Ovary (tissue), 9 donors: ENCODE results near the gene SAMM50. TPM values are rescaled to one million over a fixed set of nuclear protein-coding genes. Genes with fewer than 3 reads are reported as not detected.

Source experiments
- DNase-seq, 5 donors: peaks; one replicate each; pipeline ENCODE4 v3.0.0-alpha.2; 2019 to 2020
- H3K27ac ChIP-seq, 2 donors: fragments of 200-600 bp; one replicate each; pipeline versions ENCODE4 v1.5.1 to v1.8.0; 2019 to 2022
- H3K27me3 ChIP-seq: fragments of 200-600 bp; one replicate; pipeline ENCODE4 v1.8.0; 2022
- H3K36me3 ChIP-seq: fragments of 200-600 bp; sonication (generic); one replicate; pipeline ENCODE4 v1.5.1; 2019
- H3K4me1 ChIP-seq: one replicate; pipeline ENCODE4 v1.8.1; 2013; ENCODE audit warnings: mild to moderate bottlenecking, moderate library complexity; ENCODE audit not compliant: insufficient read depth
- H3K4me3 ChIP-seq: fragments of 200-600 bp; sonication (generic); one replicate; pipeline ENCODE4 v1.5.1; 2017
- H3K9me3 ChIP-seq, 2 donors: fragments of 200-600 bp in 1 of 2; sonication (generic) in 1 of 2; one replicate each; pipeline versions ENCODE4 v1.5.1 to v1.8.1; 2013 to 2019; ENCODE audit warnings: mild to moderate bottlenecking in 1 of 2, moderate library complexity in 1 of 2
- CTCF ChIP-seq, 3 donors: fragments of 450-650 bp in 2 of 3; fragments of 200-600 bp in 1 of 3; IDR thresholded peaks; one replicate each; pipeline versions ENCODE4 v1.5.1 to v1.8.0; 2016 to 2022; ENCODE audit warnings: antibody characterized with exemption in 3 of 3, mild to moderate bottlenecking in 1 of 3
- EP300 ChIP-seq: sonication (generic); formaldehyde crosslinking; IDR thresholded peaks from one replicate; pipeline ENCODE4 v1.6.1; 2017; ENCODE audit warnings: antibody characterized with exemption
- POLR2A ChIP-seq: fragments of 450-650 bp; IDR thresholded peaks from one replicate; pipeline ENCODE4 v1.6.1; 2017; ENCODE audit warnings: antibody characterized with exemption, mild to moderate bottlenecking, moderate library complexity
- WGBS, 3 donors: extraction: QIAGEN DNeasy Blood & Tissue Kit in 1 of 3; methylation state at CpG; one replicate each; pipeline versions ENCODE4 v1.1.5 to v1.1.7; 2013 to 2017; 5-methylcytosine and 5-hydroxymethylcytosine counted together
- intact Hi-C, 4 donors: fragments of 100-400 bp; cut with DNase I; formaldehyde crosslinking; loops; one replicate each; pipeline versions ENCODE4 v1.11.0 to v1.15.1; 2022 to 2023
- polyA plus RNA-seq, 2 donors: library from polyadenylated mRNA; stranded (reverse); fragments of 200-250 nt in 1 of 2; fragments of 350-450 nt in 1 of 2; fragmentation: Illumina TruSeq in 1 of 2; extraction: RNeasy Lipid Tissue Mini Kit (QIAGEN cat#74804) in 1 of 2; gene quantifications; one replicate each; pipeline ENCODE4 v1.2.3, GENCODE V29; 2013 to 2014
- total RNA-seq, 7 donors: library from RNA; depleted of rRNA in 2 of 7; stranded (reverse); fragments of >200 nt in 2 of 7; fragmentation: NEBNext Ultra II Directional in 3 of 7; extraction: Animal tissue kit (Norgen Biotek cat#: 25700) in 3 of 7; gene quantifications; one replicate each; pipeline versions ENCODE4 v1.1.0 to v1.2.4, GENCODE V29; 2016 to 2023
- donor health status: DM: no; HTN: no; CAD: no; lungs with moderate emphysema.
- donor health status: DM: no; HTN: no; CAD: no.
- donor health status: Bipolar disorder and iron deficiency.
- donor health status: DM: yes; HTN: yes; CAD: no.
- donor health status: DM: no; HTN: no; CAD: no.
- donor health status: DM: yes; HTN: yes; CAD: no.

Gene SAMM50
- total and polyA plus RNA-seq, 9 donors: 18.0 to 60.2 (median 42.4) TPM

- Histone ChIP-seq H3K4me3 (no peak overlapping the region), H3K27ac (no peak overlapping the region), H3K9me3 (no peaks in the 10 kb centered on the region), H3K36me3 (no peaks in the 10 kb centered on the region), H3K27me3 (no peaks in the 10 kb centered on the region), H3K4me1 (no peaks in the 10 kb centered on the region)
- WGBS, 3 donors: 20 to 24% (median 21%) methylated on average over 4 of the region's 4 CpGs
- no peak for TF ChIP-seq CTCF (IDR thresholded peaks at IDR 0.05)
- TF ChIP-seq EP300: no peak
- TF ChIP-seq POLR2A: no peak
- intact Hi-C loops: no loop called here
- no peak for DNase-seq
Observed at GRCh38 chr22:43911351-43911750, 43.9 kb upstream of the SAMM50 start.

- TF ChIP-seq CTCF (IDR thresholded peaks at IDR 0.05): no peak
- no peak for TF ChIP-seq POLR2A
- no peak for TF ChIP-seq EP300
- Histone ChIP-seq H3K27me3 (no peaks in the 10 kb centered on the region), H3K9me3 (no peaks in the 10 kb centered on the region), H3K4me3 (no peak overlapping the region), H3K36me3 (no peaks in the 10 kb centered on the region), H3K27ac (no peak overlapping the region), H3K4me1 (no peaks in the 10 kb centered on the region)
- 71 to 81% (median 75%) methylated on average over 6 of the region's 6 CpGs for WGBS, 3 donors
- intact Hi-C loops: no loop called here
- no peak for DNase-seq
Observed at GRCh38 chr22:43917521-43917920, 37.7 kb upstream of the SAMM50 start.

- DNase-seq: no peak
- no peak for TF ChIP-seq EP300
- TF ChIP-seq CTCF (IDR thresholded peaks at IDR 0.05): no peak
- no peak for TF ChIP-seq POLR2A
- Histone ChIP-seq H3K9me3 (no peaks in the 10 kb centered on the region), H3K4me3 (no peak overlapping the region), H3K36me3 (no peaks in the 10 kb centered on the region), H3K27ac (no peak overlapping the region), H3K4me1 (peaks cover 2% of the 10 kb centered on the region), H3K27me3 (no peaks in the 10 kb centered on the region)
- intact Hi-C loops: no loop called here
- 65 to 68% (median 68%) methylated on average over 16 of the region's 16 CpGs for WGBS, 3 donors
Observed at GRCh38 chr22:43919106-43919973, 35.9 kb upstream of the SAMM50 start.

GRCh38 chr22:43921370-43921769 is 33.9 kb upstream of the SAMM50 start:
- Histone ChIP-seq H3K9me3 (no peaks in the 10 kb centered on the region), H3K4me3 (no peak overlapping the region), H3K4me1 (peaks cover 2% of the 10 kb centered on the region), H3K27ac (no peak overlapping the region), H3K27me3 (no peaks in the 10 kb centered on the region), H3K36me3 (no peaks in the 10 kb centered on the region)
- no peak for DNase-seq
- 53 to 62% (median 55%) methylated on average over 2 to 4 of the region's 4 CpGs for WGBS, 3 donors
- TF ChIP-seq EP300 (no peak), POLR2A (no peak), CTCF (IDR thresholded peaks at IDR 0.05) (no peak)
- intact Hi-C loops: no loop called here
